HCT116 (cell line): Measurements from ENCODE around the gene AKR7A3. TPM values are rescaled to one million over a fixed set of nuclear protein-coding genes. Genes with fewer than 3 reads are reported as not detected.

Experiments
- ATAC-seq: fragments of 200-7000 bp; cut with Tn5 transposase; 2 replicates; pipeline ENCODE4 v1.9.1; 2020; ENCODE audit warnings: mild to moderate bottlenecking, moderate library complexity
- BruUV-seq: library from RNA; stranded (reverse); fragments of 400-500 nt; replicated peaks from 2 replicates; lab custom pipeline; 2021; lab: Mats Ljungman, UMichigan
- CTCF ChIA-PET: fragments of 300-600 bp; sonication (Branson Sonifier 250); formaldehyde crosslinking; loops from one replicate; lab custom pipeline; 2021; ENCODE audit warnings: antibody characterized with exemption; lab: Charles Lee
- POLR2A ChIA-PET: fragments of 300-600, 350-600 bp; sonication (Branson Sonifier 250); formaldehyde crosslinking; loops from one replicate; lab custom pipeline; 2021; ENCODE audit warnings: antibody characterized with exemption; lab: Charles Lee
- RAD21 ChIA-PET, 2 experiments: fragments of 300-600 bp; sonication (Branson Sonifier 250); formaldehyde crosslinking; loops; one replicate each; lab custom pipeline; 2023; ENCODE audit warnings: low total read pairs in 2 of 2; ENCODE audit not compliant: uncharacterized antibody in 2 of 2, unreplicated experiment in 2 of 2, low non-redundant PET in 1 of 2; lab: Charles Lee
- DNase-seq: peaks from one replicate; pipeline ENCODE4 v3.0.0-alpha.2; 2010; ENCODE audit warnings: low read depth, low spot score
- H2AFZ ChIP-seq: fragments of 200-600 bp; shearing (Covaris generic), sonication (generic); 2 replicates; pipeline ENCODE4 v1.6.1; 2017; ENCODE audit warnings: low read depth, mixed run types, mixed read lengths, antibody characterized with exemption, low read length; ENCODE audit not compliant: poor library complexity, severe bottlenecking
- H3K27ac ChIP-seq: 2 replicates; pipeline ENCODE4 v1.5.1; 2012; ENCODE audit warnings: low read depth, low read length
- H3K27me3 ChIP-seq: fragments of 200-600 bp; sonication (generic); 2 replicates; pipeline ENCODE4 v1.6.1; 2016; ENCODE audit warnings: mixed run types, low read length, mixed read lengths; ENCODE audit not compliant: insufficient read depth
- H3K36me3 ChIP-seq, 2 experiments: fragments of 200-500 bp in 1 of 2; fragments of 200-600 bp in 1 of 2; sonication (Bioruptor generic) in 1 of 2; sonication (generic) in 1 of 2; 2 replicates each; pipeline versions ENCODE4 v1.5.1 to v1.6.1; 2014 to 2016; ENCODE audit warnings: low read length in 2 of 2, inconsistent platforms in 1 of 2, mixed read lengths in 1 of 2, mixed run types in 1 of 2; ENCODE audit not compliant: insufficient read depth in 2 of 2, control insufficient read depth in 1 of 2
- H3K4me1 ChIP-seq, 2 experiments: fragments of 200-600 bp in 1 of 2; sonication (generic) in 1 of 2; 2 replicates each; pipeline versions ENCODE4 v1.5.1 to v1.6.1; 2012 to 2017; ENCODE audit warnings: low read length in 2 of 2, inconsistent platforms in 1 of 2, mild to moderate bottlenecking in 1 of 2, mixed read lengths in 1 of 2, mixed run types in 1 of 2, moderate library complexity in 1 of 2; ENCODE audit not compliant: insufficient read depth in 2 of 2, control insufficient read depth in 1 of 2
- H3K4me2 ChIP-seq: fragments of 200-600 bp; sonication (generic); 2 replicates; pipeline ENCODE4 v1.6.1; 2017; ENCODE audit warnings: mixed run types, low read length, mixed read lengths
- H3K4me3 ChIP-seq, 2 experiments: fragments of 200-600 bp in 1 of 2; sonication (generic) in 1 of 2; replicated peaks in 1 of 2; 2 replicates each; pipeline ENCODE4 v1.5.1; 2011 to 2016; ENCODE audit warnings: low read length in 2 of 2, control low read depth in 1 of 2, low read depth in 1 of 2, mild to moderate bottlenecking in 1 of 2, mixed read lengths in 1 of 2, mixed run types in 1 of 2
- H3K79me2 ChIP-seq: fragments of 200-600 bp; sonication (generic); 2 replicates; pipeline ENCODE4 v1.6.1; 2017; ENCODE audit warnings: mild to moderate bottlenecking, mixed run types, low read length, moderate library complexity, mixed read lengths; ENCODE audit not compliant: insufficient read depth
- H3K9ac ChIP-seq: fragments of 200-600 bp; sonication (generic); 2 replicates; pipeline ENCODE4 v1.6.1; 2016; ENCODE audit warnings: low read length, mixed read lengths
- H3K9me2 ChIP-seq: fragments of 200-600 bp; sonication (generic), shearing (Covaris generic); 2 replicates; pipeline ENCODE4 v1.6.1; 2017; ENCODE audit warnings: mixed run types, mild to moderate bottlenecking, moderate library complexity; ENCODE audit not compliant: insufficient read depth
- H3K9me3 ChIP-seq, 2 experiments: fragments of 200-500 bp in 1 of 2; fragments of 200-600 bp in 1 of 2; sonication (Bioruptor generic) in 1 of 2; sonication (generic) in 1 of 2; 2 replicates each; pipeline ENCODE4 v1.6.1; 2014 to 2017; ENCODE audit warnings: low read length in 2 of 2, mixed read lengths in 2 of 2, inconsistent platforms in 1 of 2, low read depth in 1 of 2, mild to moderate bottlenecking in 1 of 2, mixed run types in 1 of 2, moderate library complexity in 1 of 2; ENCODE audit not compliant: control insufficient read depth in 1 of 2, insufficient read depth in 1 of 2
- H4K20me1 ChIP-seq: fragments of 200-600 bp; sonication (generic), shearing (Covaris generic); 2 replicates; pipeline ENCODE4 v1.6.1; 2017; ENCODE audit warnings: mixed run types, mild to moderate bottlenecking, moderate library complexity; ENCODE audit not compliant: insufficient read depth
- CBX3 ChIP-seq: IDR thresholded peaks from 2 replicates; pipeline ENCODE4 v1.6.1; 2012; ENCODE audit warnings: low read depth
- ELF1 ChIP-seq: IDR thresholded peaks from 2 replicates; pipeline ENCODE4 v1.6.1; 2012; ENCODE audit warnings: low read depth, borderline replicate concordance
- EZH2 ChIP-seq: fragments of 200-600 bp; sonication (generic); IDR thresholded peaks from 2 replicates; pipeline ENCODE4 v1.6.1; 2017; ENCODE audit warnings: antibody characterized with exemption, mixed run types
- FOSL1 ChIP-seq: IDR thresholded peaks from 2 replicates; pipeline ENCODE4 v1.6.1; 2012; ENCODE audit warnings: low read depth
- JUND ChIP-seq: IDR thresholded peaks from 2 replicates; pipeline ENCODE4 v1.6.1; 2012
- MAX ChIP-seq: IDR thresholded peaks from 2 replicates; pipeline ENCODE4 v1.6.1; 2012
- POLR2A ChIP-seq: IDR thresholded peaks from 2 replicates; pipeline ENCODE4 v1.7.0; 2011; ENCODE audit warnings: borderline replicate concordance; ENCODE audit not compliant: insufficient read depth, insufficient read length; ENCODE audit errors: extremely low read depth
- SIN3A ChIP-seq: IDR thresholded peaks from 2 replicates; pipeline ENCODE4 v1.6.1; 2012; ENCODE audit warnings: low read depth
- SP1 ChIP-seq: IDR thresholded peaks from 2 replicates; pipeline ENCODE4 v1.6.1; 2012; ENCODE audit warnings: low read depth
- SRF ChIP-seq: IDR thresholded peaks from 2 replicates; pipeline ENCODE4 v1.6.1; 2012; ENCODE audit warnings: low read depth
- TCF7L2 ChIP-seq: IDR thresholded peaks from 2 replicates; pipeline ENCODE4 v1.7.0; 2011; ENCODE audit warnings: borderline replicate concordance, inconsistent platforms; ENCODE audit not compliant: insufficient read depth, insufficient read length; ENCODE audit errors: extremely low read depth
- ZBTB33 ChIP-seq: IDR thresholded peaks from 2 replicates; pipeline ENCODE4 v1.6.1; 2011; ENCODE audit warnings: mild to moderate bottlenecking, low read length, moderate library complexity; ENCODE audit not compliant: insufficient replicate concordance; ENCODE audit errors: extremely low read depth
- ZNF274 ChIP-seq: fragments of 200-500 bp; sonication (Bioruptor generic); IDR thresholded peaks from 2 replicates; pipeline ENCODE4 v1.6.1; 2014; ENCODE audit warnings: mild to moderate bottlenecking, low read depth, low read length, inconsistent platforms
- intact Hi-C: fragments of 100-400 bp; cut with micrococcal nuclease; formaldehyde crosslinking; loops from 2 replicates; pipeline ENCODE4 v1.10.0; 2022
- total RNA-seq: library from RNA; stranded (reverse); gene quantifications from one replicate; pipeline ENCODE4 v1.2.1, GENCODE V29; 2021; ENCODE audit not compliant: unreplicated experiment
- TF ChIP-seq, protein P1 (sequence below): IDR thresholded peaks from 2 replicates; pipeline ENCODE4 v1.6.1; 2012; ENCODE audit warnings: low read depth
- TF ChIP-seq, protein P2 (sequence below), 3 experiments: fragments of 200-600 bp in 1 of 3; sonication (generic) in 1 of 3; IDR thresholded peaks in 2 of 3; conservative IDR thresholded peaks in 1 of 3; 2 replicates each; pipeline ENCODE4 v1.5.1; 2012 to 2017; ENCODE audit warnings: low read depth in 2 of 3, low read length in 2 of 3, antibody characterized with exemption in 1 of 3, borderline replicate concordance in 1 of 3, control low read depth in 1 of 3, mild to moderate bottlenecking in 1 of 3, mixed read lengths in 1 of 3, mixed run types in 1 of 3, moderate library complexity in 1 of 3; ENCODE audit not compliant: insufficient read depth in 1 of 3

AKR7A3 gene
- total RNA-seq, 1 experiment from 2014 or later: 1.7 TPM

GRCh38 chr1:19329611-19330010 is 41.0 kb upstream of the AKR7A3 start:
- Histone ChIP-seq H2AFZ (no peak overlapping the region), H3K27me3 (no peaks in the 10 kb centered on the region), H3K4me1 (peaks cover 3 to 13% of the 10 kb centered on the region in 2 experiments), H3K36me3 (no peaks in the 10 kb centered on the region; a peak in 1 of 4 replicates), H3K27ac (no peak overlapping the region), H3K79me2 (no peaks in the 10 kb centered on the region), H3K4me2 (no peak overlapping the region), H4K20me1 (no peaks in the 10 kb centered on the region), H3K4me3 (no peak overlapping the region), H3K9ac (no peak overlapping the region), H3K9me2 (no peaks in the 10 kb centered on the region), H3K9me3 (no peaks in the 10 kb centered on the region)
- POLR2A ChIA-PET: no interaction called here
- intact Hi-C loops: no loop called here
- DNase-seq (no peak), ATAC-seq (no peak)
- RAD21 ChIA-PET: no interaction called here
- CTCF ChIA-PET: no interaction called here
- TF ChIP-seq CBX3 (no peak), ZNF274 (no peak), SIN3A (no peak), POLR2A (no peak), MAX (no peak), SP1 (no peak), TCF7L2 (no peak), SRF (no peak), ZBTB33 (no peak), JUND (no peak), ELF1 (no peak), EZH2 (no peak), FOSL1 (no peak)
- TF ChIP-seq, protein P1, sequence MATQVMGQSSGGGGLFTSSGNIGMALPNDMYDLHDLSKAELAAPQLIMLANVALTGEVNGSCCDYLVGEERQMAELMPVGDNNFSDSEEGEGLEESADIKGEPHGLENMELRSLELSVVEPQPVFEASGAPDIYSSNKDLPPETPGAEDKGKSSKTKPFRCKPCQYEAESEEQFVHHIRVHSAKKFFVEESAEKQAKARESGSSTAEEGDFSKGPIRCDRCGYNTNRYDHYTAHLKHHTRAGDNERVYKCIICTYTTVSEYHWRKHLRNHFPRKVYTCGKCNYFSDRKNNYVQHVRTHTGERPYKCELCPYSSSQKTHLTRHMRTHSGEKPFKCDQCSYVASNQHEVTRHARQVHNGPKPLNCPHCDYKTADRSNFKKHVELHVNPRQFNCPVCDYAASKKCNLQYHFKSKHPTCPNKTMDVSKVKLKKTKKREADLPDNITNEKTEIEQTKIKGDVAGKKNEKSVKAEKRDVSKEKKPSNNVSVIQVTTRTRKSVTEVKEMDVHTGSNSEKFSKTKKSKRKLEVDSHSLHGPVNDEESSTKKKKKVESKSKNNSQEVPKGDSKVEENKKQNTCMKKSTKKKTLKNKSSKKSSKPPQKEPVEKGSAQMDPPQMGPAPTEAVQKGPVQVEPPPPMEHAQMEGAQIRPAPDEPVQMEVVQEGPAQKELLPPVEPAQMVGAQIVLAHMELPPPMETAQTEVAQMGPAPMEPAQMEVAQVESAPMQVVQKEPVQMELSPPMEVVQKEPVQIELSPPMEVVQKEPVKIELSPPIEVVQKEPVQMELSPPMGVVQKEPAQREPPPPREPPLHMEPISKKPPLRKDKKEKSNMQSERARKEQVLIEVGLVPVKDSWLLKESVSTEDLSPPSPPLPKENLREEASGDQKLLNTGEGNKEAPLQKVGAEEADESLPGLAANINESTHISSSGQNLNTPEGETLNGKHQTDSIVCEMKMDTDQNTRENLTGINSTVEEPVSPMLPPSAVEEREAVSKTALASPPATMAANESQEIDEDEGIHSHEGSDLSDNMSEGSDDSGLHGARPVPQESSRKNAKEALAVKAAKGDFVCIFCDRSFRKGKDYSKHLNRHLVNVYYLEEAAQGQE: no peak
- TF ChIP-seq, protein P2, sequence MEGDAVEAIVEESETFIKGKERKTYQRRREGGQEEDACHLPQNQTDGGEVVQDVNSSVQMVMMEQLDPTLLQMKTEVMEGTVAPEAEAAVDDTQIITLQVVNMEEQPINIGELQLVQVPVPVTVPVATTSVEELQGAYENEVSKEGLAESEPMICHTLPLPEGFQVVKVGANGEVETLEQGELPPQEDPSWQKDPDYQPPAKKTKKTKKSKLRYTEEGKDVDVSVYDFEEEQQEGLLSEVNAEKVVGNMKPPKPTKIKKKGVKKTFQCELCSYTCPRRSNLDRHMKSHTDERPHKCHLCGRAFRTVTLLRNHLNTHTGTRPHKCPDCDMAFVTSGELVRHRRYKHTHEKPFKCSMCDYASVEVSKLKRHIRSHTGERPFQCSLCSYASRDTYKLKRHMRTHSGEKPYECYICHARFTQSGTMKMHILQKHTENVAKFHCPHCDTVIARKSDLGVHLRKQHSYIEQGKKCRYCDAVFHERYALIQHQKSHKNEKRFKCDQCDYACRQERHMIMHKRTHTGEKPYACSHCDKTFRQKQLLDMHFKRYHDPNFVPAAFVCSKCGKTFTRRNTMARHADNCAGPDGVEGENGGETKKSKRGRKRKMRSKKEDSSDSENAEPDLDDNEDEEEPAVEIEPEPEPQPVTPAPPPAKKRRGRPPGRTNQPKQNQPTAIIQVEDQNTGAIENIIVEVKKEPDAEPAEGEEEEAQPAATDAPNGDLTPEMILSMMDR (IDR thresholded peaks at IDR 0.05 in 2 of 3, conservative IDR thresholded peaks at IDR 0.05 in 1 of 3; ENCODE audit: borderline replicate concordance in 1 of 3, insufficient read depth in 1 of 3, low read depth in 2 of 3, low read length in 2 of 3): no peak
- no TSS peak for BruUV-seq
